Smooth muscle cell (in vitro differentiated cells): ENCODE measurements around the gene SORL1-AS1.

Experiments
- DNase-seq: peaks from one replicate; lab custom pipeline; 2025; ENCODE audit not compliant: unreplicated experiment; lab: John Stamatoyannopoulos, UW
- H2AFZ ChIP-seq: fragments of 200-600 bp; sonication (generic); 2 replicates; pipeline ENCODE4 v1.6.0; 2016; ENCODE audit warnings: antibody characterized with exemption, low read depth, mild to moderate bottlenecking
- H3F3A ChIP-seq: fragments of 200-600 bp; sonication (generic); 2 replicates; pipeline ENCODE4 v1.6.0; 2017; ENCODE audit warnings: antibody characterized with exemption, low read depth
- H3K27ac ChIP-seq: fragments of 200-600 bp; sonication (generic); 2 replicates; pipeline ENCODE4 v1.5.1; 2016; ENCODE audit warnings: low read depth, mild to moderate bottlenecking
- H3K27me3 ChIP-seq: fragments of 200-600 bp; sonication (generic); 2 replicates; pipeline ENCODE4 v1.6.1; 2016; ENCODE audit warnings: low read depth, mild to moderate bottlenecking
- H3K36me3 ChIP-seq: fragments of 200-600 bp; sonication (generic); 2 replicates; pipeline ENCODE4 v1.5.1; 2016; ENCODE audit warnings: low read depth
- H3K4me1 ChIP-seq: fragments of 200-600 bp; sonication (generic); 2 replicates; pipeline ENCODE4 v1.5.1; 2016; ENCODE audit warnings: low read depth
- H3K4me2 ChIP-seq: fragments of 200-600 bp; sonication (generic); 2 replicates; pipeline ENCODE4 v1.6.0; 2016; ENCODE audit warnings: mild to moderate bottlenecking
- H3K4me3 ChIP-seq: fragments of 200-600 bp; sonication (generic); 2 replicates; pipeline ENCODE4 v1.5.1; 2016; ENCODE audit warnings: mild to moderate bottlenecking
- H3K79me2 ChIP-seq: fragments of 200-600 bp; sonication (generic); 2 replicates; pipeline ENCODE4 v1.6.0; 2016; ENCODE audit warnings: low read depth, mild to moderate bottlenecking
- H3K9ac ChIP-seq: fragments of 200-600 bp; sonication (generic); 2 replicates; pipeline ENCODE4 v1.6.0; 2016; ENCODE audit warnings: low read depth
- H3K9me3 ChIP-seq: fragments of 200-600 bp; sonication (generic); replicated peaks from 2 replicates; pipeline ENCODE4 v1.5.1; 2016; ENCODE audit warnings: low read depth
- H4K20me1 ChIP-seq: fragments of 200-600 bp; sonication (generic); 2 replicates; pipeline ENCODE4 v1.6.0; 2016; ENCODE audit warnings: low read depth
- CTCF ChIP-seq: fragments of 200-600 bp; sonication (generic); IDR thresholded peaks from 2 replicates; pipeline ENCODE4 v1.5.1; 2017; ENCODE audit warnings: borderline replicate concordance, mild to moderate bottlenecking, antibody characterized with exemption; ENCODE audit not compliant: insufficient read depth, poor library complexity, severe bottlenecking
- WGBS: methylation state at CpG from one replicate; pipeline ENCODE4 v1.1.7; 2016; ENCODE audit warnings: low lambda C conversion rate; 5-methylcytosine and 5-hydroxymethylcytosine counted together

SORL1-AS1 gene

DNA sequence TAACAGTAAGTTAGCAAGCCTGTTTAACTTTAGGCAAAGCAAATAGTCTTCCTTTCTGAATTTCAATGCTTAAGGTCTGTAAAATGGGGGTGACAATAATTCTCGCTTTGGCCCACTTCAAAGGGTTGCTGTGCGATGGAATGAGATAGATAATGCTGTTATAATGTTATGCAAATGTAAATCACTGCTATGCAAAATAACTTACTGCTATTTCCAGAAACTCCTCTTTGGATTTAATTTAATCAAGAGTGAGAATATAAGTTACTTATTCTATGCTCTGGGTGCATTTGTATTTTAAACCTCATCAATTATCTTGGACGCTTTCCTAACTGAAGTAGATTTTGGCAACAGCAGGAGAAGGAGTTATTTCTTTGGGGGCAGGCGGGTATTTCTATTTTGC lies 4.8 kb downstream of the SORL1-AS1 start:
- Histone ChIP-seq H4K20me1 (no peaks in the 10 kb centered on the region), H3K27ac (no peak overlapping the region), H3K9ac (no peak overlapping the region), H3K4me2 (no peak overlapping the region), H3K79me2 (no peaks in the 10 kb centered on the region), H3K4me1 (peaks cover 5% of the 10 kb centered on the region), H3K36me3 (no peaks in the 10 kb centered on the region), H3K27me3 (peaks cover 4% of the 10 kb centered on the region), H3K9me3 (no peaks in the 10 kb centered on the region), H2AFZ (no peak overlapping the region), H3K4me3 (no peak overlapping the region), H3F3A (no peaks in the 10 kb centered on the region)
- WGBS = 91% methylated on average over 4 of the region's 4 CpGs
- DNase-seq = no peak
- TF ChIP-seq CTCF = no peak

- H3K79me2 ChIP-seq = no peaks in the 10 kb centered on the region
- no peak overlapping the region for H3K4me2 ChIP-seq
- no peaks in the 10 kb centered on the region for H4K20me1 ChIP-seq
- 22% methylated on average over 4 of the region's 4 CpGs for WGBS
- H2AFZ ChIP-seq = no peak overlapping the region
- no peaks in the 10 kb centered on the region for H3F3A ChIP-seq
- TF ChIP-seq CTCF = no peak
- no peak overlapping the region for H3K4me3 ChIP-seq
- no peaks in the 10 kb centered on the region for H3K27me3 ChIP-seq
- peaks cover 4% of the 10 kb centered on the region for H3K4me1 ChIP-seq
- H3K9ac ChIP-seq = no peak overlapping the region
- no peaks in the 10 kb centered on the region for H3K9me3 ChIP-seq
- H3K36me3 ChIP-seq = no peaks in the 10 kb centered on the region
- DNase-seq = no peak
- no peak overlapping the region for H3K27ac ChIP-seq
These were observed 6.0 kb downstream of the SORL1-AS1 start for GRCh38 chr11:121446752-121447156.

- Histone ChIP-seq H3K27me3 (no peaks in the 10 kb centered on the region), H2AFZ (no peak overlapping the region), H3K36me3 (no peaks in the 10 kb centered on the region), H3K79me2 (no peaks in the 10 kb centered on the region), H3K4me2 (no peak overlapping the region), H3K4me3 (no peak overlapping the region), H3K4me1 (peaks cover 4% of the 10 kb centered on the region), H3K9ac (no peak overlapping the region), H3K9me3 (no peaks in the 10 kb centered on the region), H3F3A (no peaks in the 10 kb centered on the region), H4K20me1 (no peaks in the 10 kb centered on the region), H3K27ac (no peak overlapping the region)
- TF ChIP-seq CTCF = no peak
- DNase-seq = no peak
- WGBS = 94% methylated on average over 14 of the region's 14 CpGs
These were observed 7.5 kb downstream of the SORL1-AS1 start for GRCh38 chr11:121445071-121445768.

- no peak overlapping the region for H2AFZ ChIP-seq
- H3K27ac ChIP-seq = no peak overlapping the region
- no peaks in the 10 kb centered on the region for H3K36me3 ChIP-seq
- no peak overlapping the region for H3K9ac ChIP-seq
- H3K4me1 ChIP-seq = peaks cover 4% of the 10 kb centered on the region
- H3K79me2 ChIP-seq = no peaks in the 10 kb centered on the region
- H3K4me2 ChIP-seq = no peak overlapping the region
- TF ChIP-seq CTCF = no peak
- H3K27me3 ChIP-seq = no peaks in the 10 kb centered on the region
- no peak for DNase-seq
- H3K9me3 ChIP-seq = no peaks in the 10 kb centered on the region
- no peaks in the 10 kb centered on the region for H3F3A ChIP-seq
- H3K4me3 ChIP-seq = no peak overlapping the region
- H4K20me1 ChIP-seq = no peaks in the 10 kb centered on the region
- WGBS = 81% methylated on average over 3 of the region's 3 CpGs
These were observed 8.2 kb downstream of the SORL1-AS1 start for GRCh38 chr11:121444526-121444925.
